ENCODE measurements around the gene SLC16A9. TPM values are rescaled to one million over a fixed set of nuclear protein-coding genes. Genes with fewer than 3 reads are reported as not detected.
A peak's percentile ranks its signal among the peaks of the same experiment; 100 is the strongest.

The SLC16A9 gene, protein sequence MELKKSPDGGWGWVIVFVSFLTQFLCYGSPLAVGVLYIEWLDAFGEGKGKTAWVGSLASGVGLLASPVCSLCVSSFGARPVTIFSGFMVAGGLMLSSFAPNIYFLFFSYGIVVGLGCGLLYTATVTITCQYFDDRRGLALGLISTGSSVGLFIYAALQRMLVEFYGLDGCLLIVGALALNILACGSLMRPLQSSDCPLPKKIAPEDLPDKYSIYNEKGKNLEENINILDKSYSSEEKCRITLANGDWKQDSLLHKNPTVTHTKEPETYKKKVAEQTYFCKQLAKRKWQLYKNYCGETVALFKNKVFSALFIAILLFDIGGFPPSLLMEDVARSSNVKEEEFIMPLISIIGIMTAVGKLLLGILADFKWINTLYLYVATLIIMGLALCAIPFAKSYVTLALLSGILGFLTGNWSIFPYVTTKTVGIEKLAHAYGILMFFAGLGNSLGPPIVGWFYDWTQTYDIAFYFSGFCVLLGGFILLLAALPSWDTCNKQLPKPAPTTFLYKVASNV
- polyA plus RNA-seq (2011; rRNA removed) (0.05 TPM in 2 replicates), polyA minus RNA-seq (2011; rRNA and poly(A)+ RNA removed) (0.05 TPM in 1 of 2 replicates, not detected in the other)

DNA sequence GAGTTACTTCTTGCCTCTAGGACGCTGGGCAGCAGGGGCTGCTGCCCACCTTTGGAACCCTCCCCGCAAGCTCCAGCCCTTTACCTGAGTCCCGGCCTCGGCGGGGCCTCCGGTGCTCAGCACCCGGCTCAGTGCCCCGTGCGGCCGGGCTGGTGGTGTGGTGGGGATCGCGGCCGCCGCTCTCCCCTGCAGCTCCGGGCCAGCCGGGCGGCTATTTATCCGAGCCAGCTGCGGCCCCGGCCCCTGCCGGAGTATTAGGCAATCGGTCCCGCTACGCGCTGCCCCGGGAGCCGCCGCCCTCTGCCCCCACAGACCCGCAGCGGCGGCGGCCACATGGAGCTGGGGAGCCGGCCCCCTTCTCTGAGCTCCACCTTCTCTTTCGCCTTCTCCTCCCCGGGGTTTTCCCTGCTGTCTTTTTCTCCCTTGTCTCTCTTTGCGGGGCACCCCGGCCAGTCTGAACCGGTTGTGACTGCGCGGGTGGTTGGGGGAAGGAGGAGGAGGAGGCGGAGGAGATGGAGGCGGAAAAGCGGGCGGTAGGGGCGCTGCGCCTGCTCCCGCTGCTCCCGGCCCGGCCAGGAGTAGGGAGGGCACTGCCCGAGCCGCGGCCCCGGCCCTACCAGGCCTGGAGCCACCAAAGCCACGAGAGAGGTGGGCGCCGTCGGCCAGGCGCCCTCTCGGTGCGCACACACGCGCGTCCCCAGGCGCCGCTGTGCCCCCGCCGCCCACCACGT, at the start of gene SLC16A9:
SLC16A9 (minus strand) TSS at position 456 of the 731 bp plus-strand sequence. CDS start 25,559 bp downstream, outside the sequence.
- ChIA-PET POLR2A (no interaction called here), CTCF (interaction anchor here (1.4 kb wide), 1 partner anchor 17 kb away, joined by 5 read pairs; no protein-coding TSS in a partner anchor)
- DNase-seq (ENCODE audit: low read depth): no peak
- TF ChIP-seq CTCF (IDR thresholded peaks at IDR 0.05; ENCODE audit: insufficient read depth, low read depth, low read length): peak; percentile 39
- H3K36me3 ChIP-seq (ENCODE audit: control insufficient read depth, insufficient read depth, low read length): no peaks in the 10 kb centered on the region
- H3K4me3 ChIP-seq (ENCODE audit: low read depth, low read length): peak within 1 kb of the TSS; percentile 38
- peaks cover 12% of the 10 kb centered on the region for H3K27me3 ChIP-seq (ENCODE audit: control insufficient read depth, insufficient read depth, low read length)

- H3K36me3 ChIP-seq (ENCODE audit: control insufficient read depth, insufficient read depth, low read length): no peaks in the 10 kb centered on the region
- CTCF ChIA-PET: no interaction called here
- H3K27me3 ChIP-seq (ENCODE audit: control insufficient read depth, insufficient read depth, low read length): no peaks in the 10 kb centered on the region
- POLR2A ChIA-PET: no interaction called here
- no peak overlapping the region for H3K4me3 ChIP-seq (ENCODE audit: low read depth, low read length)
- no peak for DNase-seq (ENCODE audit: low read depth)
- TF ChIP-seq CTCF (IDR thresholded peaks at IDR 0.05; ENCODE audit: insufficient read depth, low read depth, low read length): no peak
These were observed 48.3 kb upstream of the SLC16A9 start for GRCh38 chr10:59757966-59758365.

GRCh38 chr10:59754951-59755350, 45.3 kb upstream of the SLC16A9 start:
- DNase-seq (ENCODE audit: low read depth): no peak
- TF ChIP-seq CTCF (IDR thresholded peaks at IDR 0.05; ENCODE audit: insufficient read depth, low read depth, low read length): no peak
- H3K27me3 ChIP-seq (ENCODE audit: control insufficient read depth, insufficient read depth, low read length): no peaks in the 10 kb centered on the region; the same call in 1 of the 2 replicates
- H3K4me3 ChIP-seq (ENCODE audit: low read depth, low read length): no peak overlapping the region
- ChIA-PET CTCF (no interaction called here), POLR2A (interaction anchor here (0.5 kb wide), 1 partner anchor 81 kb away, joined by 4 read pairs; no protein-coding TSS in a partner anchor)
- no peaks in the 10 kb centered on the region for H3K36me3 ChIP-seq (ENCODE audit: control insufficient read depth, insufficient read depth, low read length)

- Histone ChIP-seq H3K27me3 (ENCODE audit: control insufficient read depth, insufficient read depth, low read length) (no peaks in the 10 kb centered on the region; the same call in 1 of the 2 replicates), H3K36me3 (ENCODE audit: control insufficient read depth, insufficient read depth, low read length) (no peaks in the 10 kb centered on the region), H3K4me3 (ENCODE audit: low read depth, low read length) (no peak within 1 kb of the TSS)
- CTCF ChIA-PET: no interaction called here
- no peak for DNase-seq (ENCODE audit: low read depth)
- no peak for TF ChIP-seq CTCF (IDR thresholded peaks at IDR 0.05; ENCODE audit: insufficient read depth, low read depth, low read length)
- POLR2A ChIA-PET: no interaction called here
These were observed 43.6 kb upstream of the SLC16A9 start, which contains the start of gene MRLN for GRCh38 chr10:59753267-59753666. Gene MRLN, minus strand, starts transcription at chr10:59753455.
